NCI-H2107 (cell line): ENCODE results near the gene CELF2.
A peak's percentile ranks its signal among the peaks of the same experiment; 100 is the strongest.
"Not testable (repeated sequence)": the region's sequence is repeated elsewhere in the genome, so short reads cannot be mapped to it uniquely, and the experiment has no call there.

Source experiments
- DNase-seq: peaks from one replicate; lab custom pipeline; 2025; lab: John Stamatoyannopoulos, UW

CELF2 gene

GRCh38 chr10:11097686-11098085, 80.0 kb downstream of the CELF2 start:
- DNase-seq = no peak

- DNase-seq = no peak
These were observed 81.0 kb downstream of the CELF2 start for GRCh38 chr10:11098666-11099065.

- no peak for DNase-seq
These were observed 87.4 kb downstream of the CELF2 start for GRCh38 chr10:11104772-11105675.

GRCh38 chr10:11105676-11106004, 88.0 kb downstream of the CELF2 start:
- DNase-seq = no peak

GRCh38 chr10:11106621-11107374, 89.1 kb downstream of the CELF2 start:
- peak; percentile 14 for DNase-seq

- no peak for DNase-seq
These were observed 90.3 kb downstream of the CELF2 start for GRCh38 chr10:11107948-11108347.

- DNase-seq = no peak
These were observed 90.7 kb downstream of the CELF2 start for GRCh38 chr10:11108356-11108755.

- no peak for DNase-seq
These were observed 91.9 kb downstream of the CELF2 start for GRCh38 chr10:11109590-11109989.

- DNase-seq = no peak
These were observed 92.9 kb downstream of the CELF2 start for GRCh38 chr10:11110539-11110938.

GRCh38 chr10:11111490-11111889, 93.8 kb downstream of the CELF2 start:
- no peak for DNase-seq

- DNase-seq = no peak
These were observed 95.0 kb downstream of the CELF2 start for GRCh38 chr10:11112718-11113117.

- DNase-seq = no peak
These were observed 95.5 kb downstream of the CELF2 start for GRCh38 chr10:11113156-11113555.

GRCh38 chr10:11114269-11114668, 96.6 kb downstream of the CELF2 start:
- DNase-seq = no peak

GRCh38 chr10:11115337-11115736, 97.7 kb downstream of the CELF2 start:
- no peak for DNase-seq

GRCh38 chr10:11116361-11116760, 98.7 kb downstream of the CELF2 start:
- no peak for DNase-seq

- DNase-seq = no peak
These were observed 99.1 kb downstream of the CELF2 start for GRCh38 chr10:11116817-11117216.

GRCh38 chr10:11118686-11119085, 101.0 kb downstream of the CELF2 start:
- DNase-seq = no peak

GRCh38 chr10:11119843-11120242, 102.2 kb downstream of the CELF2 start:
- DNase-seq = no peak

- DNase-seq = no peak
These were observed 103.0 kb downstream of the CELF2 start for GRCh38 chr10:11120711-11121110.

GRCh38 chr10:11123892-11124291, 106.2 kb downstream of the CELF2 start:
- DNase-seq = not testable (repeated sequence)

- peak; percentile 0 for DNase-seq
These were observed 107.3 kb downstream of the CELF2 start for GRCh38 chr10:11125004-11125403.

- not testable (repeated sequence) for DNase-seq
These were observed 109.3 kb downstream of the CELF2 start for GRCh38 chr10:11127017-11127416.

- no peak for DNase-seq
These were observed 113.5 kb downstream of the CELF2 start for GRCh38 chr10:11131112-11131639.
